Posterior vena cava (tissue), 2 donors: ENCODE data around the gene HMCN2. TPM values are rescaled to one million over a fixed set of nuclear protein-coding genes. Genes with fewer than 3 reads are reported as not detected.
A peak's percentile ranks its signal among the peaks of the same experiment; 100 is the strongest.

Source experiments
- DNase-seq: peaks from one replicate; pipeline ENCODE4 v3.0.0-alpha.2; 2020; ENCODE audit warnings: low spot score
- intact Hi-C, 2 donors: fragments of 100-400 bp; cut with DNase I; formaldehyde crosslinking; loops; one replicate each; pipeline versions ENCODE4 v1.14.1 to v1.14.2; 2022 to 2023
- total RNA-seq, 2 donors: library from RNA; stranded (reverse); fragmentation: NEBNext Ultra II Directional; extraction: Animal tissue kit (Norgen Biotek cat#: 25700); gene quantifications; one replicate each; pipeline ENCODE4 v1.2.1, GENCODE V29; 2021
- donor health status: DM: yes; HTN: yes; CAD: no.
- donor health status: DM: yes; HTN: yes; CAD: no.

Gene HMCN2
- total RNA-seq, 2 donors from 2014 or later = 98.8 to 224 TPM

- intact Hi-C loops = loop anchor here in 1 of 2 donors (5.0 kb wide), 1 partner anchor 33 kb away; the partner anchor contains the start of gene HMCN2
- no peak for DNase-seq
Measured at GRCh38 chr9:130299785-130300615, 34.4 kb downstream of the HMCN2 start.

DNA sequence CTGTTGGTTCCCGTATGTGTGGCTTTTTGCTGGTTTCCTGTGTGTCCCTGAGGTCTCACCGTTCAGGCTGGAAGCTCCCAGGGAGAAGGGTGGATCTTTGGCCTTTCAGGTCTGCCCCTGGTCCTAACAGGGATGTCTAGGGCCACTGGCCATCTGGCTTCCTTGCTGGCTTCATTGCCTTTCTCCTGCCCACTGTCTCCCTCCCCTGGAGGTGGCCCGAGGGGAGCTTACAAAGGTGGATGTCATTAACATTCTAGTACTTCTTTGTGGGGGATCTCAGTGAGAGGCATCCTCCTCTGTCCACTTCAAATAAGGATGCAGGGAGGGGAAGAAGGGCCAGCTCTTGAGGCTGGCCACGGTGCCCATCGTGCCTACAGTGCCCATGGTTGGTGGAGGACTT, 35.2 kb downstream of the HMCN2 start:
- intact Hi-C loops = loop anchor here in 1 of 2 donors (5.0 kb wide), 1 partner anchor 33 kb away; the partner anchor contains the start of gene HMCN2
- no peak for DNase-seq

GRCh38 chr9:130301483-130302286, 36.1 kb downstream of the HMCN2 start:
- DNase-seq = peak; percentile 96
- intact Hi-C loops = loop anchor here in 1 of 2 donors (5.0 kb wide), 1 partner anchor 34 kb away; the partner anchor contains the start of gene HMCN2

GRCh38 chr9:130302785-130303612, 37.4 kb downstream of the HMCN2 start:
- intact Hi-C loops = loop anchor here in 1 of 2 donors (5.0 kb wide), 1 partner anchor 36 kb away; the partner anchor contains the start of gene HMCN2
- no peak for DNase-seq

DNA sequence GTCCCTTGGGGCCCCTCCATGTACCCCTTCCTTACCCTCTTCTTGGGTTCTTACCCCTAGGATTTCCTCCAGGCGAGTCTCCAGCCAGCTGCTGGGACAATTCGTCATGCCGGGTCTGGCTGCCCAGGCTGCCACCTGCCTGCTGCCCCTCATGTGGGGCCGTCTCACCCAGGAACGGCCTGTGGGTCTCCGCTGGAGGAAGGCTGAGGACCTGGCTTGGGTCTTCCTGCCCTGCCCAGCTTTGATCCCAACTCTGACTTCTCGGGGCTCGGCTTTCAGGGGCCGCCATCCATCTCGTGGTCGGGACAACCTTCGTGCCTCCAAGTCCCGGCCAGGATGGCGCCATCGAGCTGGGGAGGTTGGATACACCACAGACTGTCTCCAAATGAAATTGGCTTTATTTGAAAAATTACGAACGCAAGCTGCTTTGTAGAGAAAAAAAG, 38.1 kb downstream of the HMCN2 start:
- intact Hi-C loops = loop anchor here in 1 of 2 donors (5.0 kb wide), 1 partner anchor 36 kb away; the partner anchor contains the start of gene HMCN2

GRCh38 chr9:130304116-130304515, 38.6 kb downstream of the HMCN2 start:
- intact Hi-C loops = loop anchor here in 1 of 2 donors (5.0 kb wide), 1 partner anchor 37 kb away; the partner anchor contains the start of gene HMCN2
- DNase-seq = no peak

More for the DNA sequence above, 38.1 kb downstream of the HMCN2 start:
- DNase-seq = no peak

GRCh38 chr9:130304643-130305042, 39.1 kb downstream of the HMCN2 start:
- DNase-seq = no peak

GRCh38 chr9:130305381-130305780, 39.8 kb downstream of the HMCN2 start:
- intact Hi-C loops = no loop called here
- DNase-seq = peak; percentile 93

More at GRCh38 chr9:130304643-130305042, 39.1 kb downstream of the HMCN2 start:
- intact Hi-C loops = loop anchor here in 1 of 2 donors (5.0 kb wide), 1 partner anchor 37 kb away; the partner anchor contains the start of gene HMCN2

GRCh38 chr9:130306823-130307666, 41.5 kb downstream of the HMCN2 start:
- no peak for DNase-seq
- intact Hi-C loops = no loop called here

DNA sequence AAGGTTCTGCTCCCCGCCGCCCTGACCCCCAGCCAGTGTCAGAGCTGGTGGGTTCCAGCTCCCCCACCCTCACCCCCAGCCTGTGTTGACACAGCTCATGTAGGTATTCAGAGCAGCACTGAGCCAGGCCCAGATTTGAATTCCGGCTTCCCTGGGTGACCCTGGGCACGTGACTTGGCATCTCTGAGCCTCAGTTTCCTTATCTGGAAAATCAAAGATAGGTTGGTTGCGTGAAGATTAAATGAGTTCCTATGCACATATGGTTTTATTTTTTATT, 42.0 kb downstream of the HMCN2 start:
- intact Hi-C loops = no loop called here
- no peak for DNase-seq

- intact Hi-C loops = no loop called here
- DNase-seq = no peak
Measured at GRCh38 chr9:130308081-130308571, 42.6 kb downstream of the HMCN2 start.

DNA sequence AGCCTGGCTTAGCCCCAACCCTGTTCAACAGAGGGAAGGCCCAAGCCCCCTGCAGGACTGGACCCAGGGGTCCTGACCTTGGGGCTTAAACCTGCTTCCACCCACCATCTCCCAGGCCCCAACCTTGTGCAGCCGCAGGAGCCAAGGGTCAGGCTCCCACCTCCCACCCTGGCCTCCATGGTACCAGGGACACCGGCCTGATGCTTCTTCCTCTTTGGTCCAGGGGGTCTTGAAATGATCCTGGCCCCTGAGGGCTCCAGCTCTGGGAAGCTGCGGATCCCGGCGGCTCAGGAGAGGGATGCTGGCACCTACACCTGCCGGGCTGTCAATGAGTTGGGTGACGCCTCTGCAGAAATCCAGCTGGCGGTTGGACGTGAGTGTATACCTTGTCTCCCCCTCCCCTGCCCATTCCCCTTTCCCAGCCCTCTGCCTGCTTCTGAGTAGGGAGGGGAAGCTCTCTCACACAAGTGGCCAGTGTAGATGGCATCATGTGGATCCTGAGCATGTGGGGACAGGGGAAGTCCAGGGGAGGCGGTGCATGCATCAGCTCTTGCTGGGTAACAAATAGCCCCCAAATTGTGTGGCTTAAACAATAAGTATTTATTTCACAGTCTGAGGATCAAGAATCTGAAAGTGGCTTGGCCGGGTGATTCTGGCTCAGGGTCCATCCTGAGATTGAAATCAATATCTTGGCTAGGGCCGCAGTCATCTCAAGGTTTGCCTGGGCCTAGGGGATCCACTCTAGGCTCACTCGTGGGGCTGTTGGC, 44.3 kb downstream of the HMCN2 start:
- intact Hi-C loops = no loop called here
- no peak for DNase-seq

DNA sequence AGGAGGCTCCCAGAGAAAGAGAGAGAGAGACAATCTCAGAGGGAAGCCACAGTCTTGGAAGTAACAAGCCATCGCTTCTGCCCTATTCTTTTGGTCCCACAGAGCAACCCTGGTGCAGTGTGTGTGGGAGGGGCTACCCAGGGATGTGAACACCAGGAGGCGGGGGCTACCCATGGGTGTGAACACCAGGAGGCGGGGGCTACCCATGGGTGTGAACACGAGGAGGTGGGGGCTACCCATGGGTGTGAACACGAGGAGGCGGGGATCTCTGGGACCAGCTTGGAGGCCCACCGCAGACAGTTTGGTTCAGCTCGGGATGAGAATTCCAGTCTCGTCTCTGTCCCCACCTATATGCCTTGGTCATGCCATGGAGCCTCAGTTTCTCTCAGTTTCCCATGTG, 44.9 kb downstream of the HMCN2 start:
- intact Hi-C loops = no loop called here
- DNase-seq = no peak

DNA sequence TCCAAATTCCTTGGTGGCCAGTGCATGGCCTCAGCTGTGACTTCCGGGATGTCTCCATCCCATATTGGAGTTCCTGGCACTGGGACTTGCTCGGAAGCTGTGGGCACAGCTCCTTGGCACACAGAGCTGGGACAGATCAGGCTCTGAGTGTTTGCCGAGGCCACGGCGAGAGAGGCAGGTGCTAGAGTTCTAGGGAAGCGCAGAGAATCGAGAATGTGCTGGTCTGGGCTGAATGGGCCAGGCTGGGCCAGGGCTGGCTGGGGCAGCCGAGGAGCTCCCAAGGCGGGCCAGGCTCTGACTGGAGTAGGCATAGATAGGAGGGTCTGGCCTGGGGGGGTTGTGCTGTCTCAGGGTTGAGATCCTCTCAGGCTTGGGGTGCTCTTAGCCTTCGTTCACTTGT, 45.4 kb downstream of the HMCN2 start:
- no peak for DNase-seq
- intact Hi-C loops = no loop called here

DNA sequence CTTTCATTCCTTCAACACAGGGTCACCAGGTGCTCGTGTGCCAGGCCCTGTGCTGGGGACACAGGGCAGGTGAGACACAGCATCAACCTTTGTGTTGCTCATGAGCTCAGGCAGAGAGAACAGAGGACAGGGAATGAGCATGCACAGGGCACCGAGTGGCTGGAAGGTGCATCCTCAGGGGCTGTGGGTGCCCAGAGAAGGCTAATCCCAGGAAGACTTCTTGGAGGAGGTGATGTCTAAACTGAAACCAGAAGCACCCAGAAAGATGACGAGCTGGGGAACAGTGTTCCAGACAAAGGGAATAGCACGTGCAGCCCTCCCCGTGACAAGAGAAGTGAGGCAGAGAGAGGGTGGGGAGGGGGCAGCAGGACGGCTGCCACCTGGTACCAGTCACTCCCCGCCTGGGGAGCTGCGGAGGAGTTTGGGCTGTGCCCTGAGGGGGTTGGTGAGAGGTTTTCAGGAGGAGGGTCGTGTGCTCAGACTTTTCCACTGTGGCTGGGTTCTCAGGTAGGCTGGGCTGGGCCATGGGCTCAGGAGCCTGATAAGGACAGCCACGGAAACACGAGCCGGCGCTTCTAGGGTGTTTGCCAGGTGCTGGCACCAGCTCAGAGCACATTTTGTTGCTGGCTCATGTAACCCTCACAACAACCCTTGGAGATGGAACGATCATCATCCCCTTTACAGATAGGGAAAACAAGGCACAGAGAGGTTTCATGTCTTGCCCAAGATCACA, 46.0 kb downstream of the HMCN2 start:
- no peak for DNase-seq

DNA sequence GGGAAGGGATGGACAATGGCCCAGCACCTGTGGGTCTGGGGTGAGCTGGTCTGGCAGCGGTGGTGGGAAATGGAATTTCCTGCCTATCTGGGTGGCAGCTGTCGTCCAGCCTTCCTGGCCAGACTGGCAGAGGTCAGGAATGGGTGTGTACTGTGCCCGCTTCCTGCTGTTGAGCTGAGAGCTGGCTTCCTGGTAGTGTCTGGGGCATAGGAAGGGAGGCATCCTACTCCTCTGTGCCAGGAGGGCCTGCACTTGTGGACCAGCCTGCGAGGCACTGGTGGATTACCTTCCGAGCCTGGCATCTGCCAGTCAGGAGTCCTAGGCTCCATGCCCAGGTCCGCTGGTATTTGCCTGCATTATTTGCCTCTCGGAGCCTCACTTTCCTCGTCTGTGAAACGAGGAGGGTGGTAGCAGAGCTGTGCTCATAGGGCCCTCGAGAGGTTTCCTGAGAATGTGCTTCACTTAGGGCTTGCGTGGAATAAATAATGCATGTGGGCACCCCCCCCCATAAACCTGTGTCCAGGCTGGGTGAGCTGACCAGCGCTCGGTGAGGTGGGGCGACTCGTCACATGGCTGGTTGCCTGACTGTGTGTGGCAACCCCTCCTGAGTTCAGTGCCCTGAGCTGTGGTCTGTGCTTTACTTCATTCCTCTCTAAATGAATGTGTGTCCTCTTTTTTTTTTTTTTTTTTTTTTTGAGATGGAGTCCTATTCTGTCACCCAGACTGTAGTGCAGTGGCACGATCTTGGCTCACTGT, 47.7 kb downstream of the HMCN2 start:
- DNase-seq = no peak
- intact Hi-C loops = no loop called here

More for the DNA sequence above, 46.0 kb downstream of the HMCN2 start:
- intact Hi-C loops = no loop called here
